Measurements from ENCODE around the gene ZBTB44. TPM values are rescaled to one million over a fixed set of nuclear protein-coding genes. Genes with fewer than 3 reads are reported as not detected.
"Not testable (repeated sequence)": the region's sequence is repeated elsewhere in the genome, so short reads cannot be mapped to it uniquely, and the experiment has no call there.

ZBTB44 gene
- polyA plus RNA-seq, 3 donors: 7.1 to 19.0 (median 8.8) TPM

GRCh38 chr11:130263351-130263750 is 51.4 kb downstream of the ZBTB44 start:
- 81 to 89% (median 88%) methylated on average over 5 of the region's 5 CpGs for WGBS, 3 donors

GRCh38 chr11:130262424-130262823 is 52.3 kb downstream of the ZBTB44 start:
- WGBS, 3 donors: 63 to 88% (median 84%) methylated on average over 4 of the region's 4 CpGs
- H3K27ac ChIP-seq (ENCODE audit: low read depth, low read length): no peak overlapping the region

More at GRCh38 chr11:130263351-130263750, 51.4 kb downstream of the ZBTB44 start:
- H3K27ac ChIP-seq (ENCODE audit: low read depth, low read length): no peak overlapping the region

GRCh38 chr11:130261571-130261970 is 53.1 kb downstream of the ZBTB44 start:
- WGBS, 3 donors: 83 to 89% (median 85%) methylated on average over 5 of the region's 5 CpGs

DNA sequence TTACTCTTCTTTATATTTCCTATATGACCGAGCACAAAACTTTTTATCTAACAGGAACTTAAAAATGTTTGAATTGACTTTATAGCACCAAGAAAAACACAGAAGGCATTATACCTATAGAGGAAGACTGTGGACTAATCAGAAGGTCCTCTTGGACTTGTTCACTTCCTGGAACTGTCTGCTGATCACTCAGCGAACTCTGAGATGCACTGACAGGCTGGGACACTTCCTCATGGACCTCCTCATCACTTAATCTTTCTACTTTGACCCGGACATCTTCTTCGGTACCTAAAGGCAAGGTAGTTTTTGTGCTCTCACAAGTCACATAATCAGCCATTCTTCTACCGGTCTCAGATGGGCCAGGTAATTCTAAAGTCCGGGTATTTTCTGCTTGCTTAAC is 54.0 kb downstream of the ZBTB44 start:
- H3K27ac ChIP-seq (ENCODE audit: low read depth, low read length): no peak overlapping the region
- 93 to 94% (median 94%) methylated on average over 6 of the region's 6 CpGs for WGBS, 3 donors

More at GRCh38 chr11:130261571-130261970, 53.1 kb downstream of the ZBTB44 start:
- no peak overlapping the region for H3K27ac ChIP-seq (ENCODE audit: low read depth, low read length)

GRCh38 chr11:130260080-130260627 is 54.6 kb downstream of the ZBTB44 start:
- 98 to 100% (median 98%) methylated on average over 2 of the region's 2 CpGs for WGBS, 3 donors
- no peak overlapping the region for H3K27ac ChIP-seq (ENCODE audit: low read depth, low read length)

DNA sequence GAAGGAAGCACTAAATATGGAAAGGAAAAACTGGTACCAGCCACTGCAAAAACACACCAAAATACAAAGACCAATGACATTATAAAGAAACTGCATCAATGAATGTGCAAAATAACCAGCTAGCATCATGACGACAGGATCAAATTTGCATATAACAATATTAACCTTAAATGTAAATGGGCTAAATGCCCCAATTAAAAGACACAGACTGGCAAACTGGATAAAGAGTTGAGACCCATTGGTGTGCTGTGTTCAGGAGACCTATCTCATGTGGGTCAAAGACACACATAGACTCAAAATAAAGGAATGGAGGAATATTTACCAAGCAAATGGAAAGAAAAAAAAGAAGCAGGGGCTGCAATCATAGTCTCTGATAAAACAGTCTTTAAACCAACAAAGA is 63.0 kb downstream of the ZBTB44 start:
- WGBS, 3 donors: 83 to 96% (median 91%) methylated on average over 1 of the region's 1 CpG
- H3K27ac ChIP-seq (ENCODE audit: low read depth, low read length): not testable (repeated sequence)

DNA sequence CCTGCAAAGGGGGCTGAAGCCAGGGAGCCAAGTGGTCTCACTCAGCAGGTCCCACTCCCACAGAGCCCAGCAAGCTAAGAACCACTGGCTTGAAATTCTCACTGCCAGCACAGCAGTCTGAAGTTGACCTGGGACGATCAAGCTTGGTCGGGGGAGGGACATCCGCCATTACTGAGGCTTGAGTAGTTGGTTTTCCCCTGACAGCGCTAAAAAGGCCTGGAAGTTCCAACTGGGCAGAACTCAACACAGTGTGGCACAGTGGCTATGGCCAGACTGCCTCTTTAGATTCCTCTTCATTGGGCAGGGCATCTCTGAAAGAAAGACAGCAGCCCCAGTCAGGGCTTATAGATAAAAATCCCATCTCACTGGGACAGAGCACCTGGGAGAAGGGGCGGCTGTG is 64.8 kb downstream of the ZBTB44 start:
- H3K27ac ChIP-seq (ENCODE audit: low read depth, low read length): not testable (repeated sequence)
- WGBS, 3 donors: 90 to 92% (median 92%) methylated on average over 5 of the region's 5 CpGs

GRCh38 chr11:130249371-130249770 is 65.3 kb downstream of the ZBTB44 start:
- WGBS, 3 donors: 89 to 95% (median 93%) methylated on average over 5 of the region's 5 CpGs
- no peak overlapping the region for H3K27ac ChIP-seq (ENCODE audit: low read depth, low read length)

DNA sequence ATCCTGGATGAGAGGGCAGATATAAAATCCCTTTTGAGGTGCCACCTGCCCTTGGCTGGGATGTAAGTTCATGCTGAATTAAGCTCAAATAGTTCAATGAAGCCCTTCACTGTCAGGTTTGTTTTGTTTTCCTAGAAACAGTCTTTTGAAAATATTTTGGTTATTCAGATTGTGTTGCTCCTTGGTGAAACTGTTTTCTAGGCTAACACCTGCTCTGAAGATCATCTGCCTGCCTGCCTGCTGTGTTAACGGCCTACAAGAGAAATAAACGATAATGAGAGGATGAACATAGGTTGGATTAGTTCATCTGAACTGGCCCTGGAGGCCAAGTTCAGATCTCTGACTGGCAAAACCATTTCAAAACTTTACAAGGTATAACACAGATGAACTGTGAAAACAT is 67.4 kb downstream of the ZBTB44 start:
- 93 to 96% (median 94%) methylated on average over 2 of the region's 2 CpGs for WGBS, 3 donors
- H3K27ac ChIP-seq (ENCODE audit: low read depth, low read length): no peak overlapping the region

- 75 to 86% (median 84%) methylated on average over 3 of the region's 3 CpGs for WGBS, 3 donors
Measured at GRCh38 chr11:130246738-130247137, 68.0 kb downstream of the ZBTB44 start.

GRCh38 chr11:130246270-130246669 is 68.4 kb downstream of the ZBTB44 start:
- WGBS, 3 donors: 56 to 74% (median 73%) methylated on average over 1 of the region's 1 CpG
- H3K27ac ChIP-seq (ENCODE audit: low read depth, low read length): no peak overlapping the region

More at GRCh38 chr11:130246738-130247137, 68.0 kb downstream of the ZBTB44 start:
- no peak overlapping the region for H3K27ac ChIP-seq (ENCODE audit: low read depth, low read length)

DNA sequence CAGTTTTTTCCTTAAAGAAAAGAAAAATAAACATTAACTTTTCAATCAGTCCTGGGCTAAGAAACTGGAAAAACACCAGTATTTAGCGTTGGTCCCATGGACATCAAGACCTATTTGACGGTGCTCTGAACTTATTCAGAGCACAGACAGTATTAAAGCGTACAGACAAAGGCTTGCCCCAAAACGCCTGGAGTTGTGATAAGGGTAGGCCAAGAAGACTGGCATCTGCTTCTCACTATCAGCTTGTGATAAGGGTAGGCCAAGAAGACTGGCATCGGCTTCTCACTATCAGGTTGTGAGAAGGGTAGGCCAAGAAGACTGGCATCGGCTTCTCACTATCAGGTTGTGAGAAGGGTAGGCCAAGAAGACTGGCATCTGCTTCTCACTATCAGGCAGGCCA is 69.3 kb downstream of the ZBTB44 start:
- 62 to 93% (median 88%) methylated on average over 6 of the region's 6 CpGs for WGBS, 3 donors
- H3K27ac ChIP-seq (ENCODE audit: low read depth, low read length): not testable (repeated sequence)

DNA sequence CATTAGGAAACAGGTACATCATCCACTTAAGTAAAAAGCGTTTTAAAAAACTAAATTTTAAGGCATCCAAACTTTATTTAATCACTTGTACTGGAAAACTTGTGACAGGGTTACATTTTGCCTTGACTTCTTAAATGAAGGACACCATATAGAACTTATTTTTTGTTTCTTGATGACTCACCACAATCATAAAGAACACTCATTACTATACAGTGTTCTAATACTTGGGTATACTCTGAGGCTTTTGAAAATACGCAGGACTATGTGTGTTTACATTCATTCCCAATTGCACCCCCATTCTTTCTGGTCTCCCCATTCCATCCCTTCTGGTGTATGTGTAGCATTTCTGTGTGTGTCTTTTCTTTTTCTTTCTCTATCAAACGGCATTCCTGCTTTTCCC is 69.9 kb downstream of the ZBTB44 start:
- 95 to 97% (median 96%) methylated on average over 3 of the region's 3 CpGs for WGBS, 3 donors
- no peak overlapping the region for H3K27ac ChIP-seq (ENCODE audit: low read depth, low read length)

- no peak overlapping the region for H3K27ac ChIP-seq (ENCODE audit: low read depth, low read length)
Measured at GRCh38 chr11:130243816-130244215, 70.9 kb downstream of the ZBTB44 start.

GRCh38 chr11:130241713-130242112 is 73.0 kb downstream of the ZBTB44 start:
- no peak overlapping the region for H3K27ac ChIP-seq (ENCODE audit: low read depth, low read length)
- 69 to 95% (median 94%) methylated on average over 2 of the region's 2 CpGs for WGBS, 3 donors

More at GRCh38 chr11:130243816-130244215, 70.9 kb downstream of the ZBTB44 start:
- 47 to 75% (median 52%) methylated on average over 2 of the region's 2 CpGs for WGBS, 3 donors

- no peak overlapping the region for H3K27ac ChIP-seq (ENCODE audit: low read depth, low read length)
- 87 to 90% (median 89%) methylated on average over 6 of the region's 6 CpGs for WGBS, 3 donors
Measured at GRCh38 chr11:130237282-130238006, 77.3 kb downstream of the ZBTB44 start.

DNA sequence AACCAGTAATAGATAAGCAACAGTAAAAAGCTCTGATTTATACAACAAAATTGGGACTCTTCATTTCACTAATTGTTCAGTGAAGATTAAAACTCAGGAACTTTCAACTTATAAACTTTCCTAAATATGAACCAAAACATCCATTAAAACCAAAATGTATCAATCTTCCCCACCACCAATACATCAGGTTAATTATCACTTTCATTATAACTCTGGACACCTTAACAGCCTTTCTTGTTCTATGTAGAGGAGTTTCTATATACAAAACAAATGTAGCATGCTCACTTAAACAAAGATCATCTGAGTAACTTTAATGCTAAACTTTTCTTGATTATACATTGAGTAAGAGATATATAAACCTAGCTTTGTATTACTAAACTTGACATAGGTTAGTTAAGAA is 80.4 kb downstream of the ZBTB44 start:
- H3K27ac ChIP-seq (ENCODE audit: low read depth, low read length): no peak overlapping the region

DNA sequence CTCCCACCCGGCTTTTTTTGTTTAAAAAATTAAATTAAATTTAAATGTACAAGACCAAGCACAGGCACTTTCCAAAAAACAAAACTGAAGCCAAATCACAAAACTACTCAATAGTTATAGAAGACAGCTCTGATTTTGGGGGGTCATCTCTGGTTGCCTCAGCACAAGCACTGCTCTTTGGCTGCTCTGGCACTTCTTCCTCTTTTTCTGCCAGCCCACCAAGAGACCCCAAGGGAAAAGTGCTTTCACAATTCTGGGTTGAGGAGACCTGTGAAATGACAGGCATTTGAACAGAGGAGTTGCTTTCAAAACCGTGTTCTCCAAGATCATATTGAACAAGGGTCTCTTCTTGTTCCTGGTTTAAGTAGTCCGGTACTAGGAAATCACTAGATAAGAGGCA is 80.8 kb downstream of the ZBTB44 start:
- 65 to 99% (median 76%) methylated on average over 3 of the region's 3 CpGs for WGBS, 3 donors

GRCh38 chr11:130233486-130233885 is 81.2 kb downstream of the ZBTB44 start:
- H3K27ac ChIP-seq (ENCODE audit: low read depth, low read length): not testable (repeated sequence)

More for the DNA sequence above, 80.8 kb downstream of the ZBTB44 start:
- not testable (repeated sequence) for H3K27ac ChIP-seq (ENCODE audit: low read depth, low read length)

DNA sequence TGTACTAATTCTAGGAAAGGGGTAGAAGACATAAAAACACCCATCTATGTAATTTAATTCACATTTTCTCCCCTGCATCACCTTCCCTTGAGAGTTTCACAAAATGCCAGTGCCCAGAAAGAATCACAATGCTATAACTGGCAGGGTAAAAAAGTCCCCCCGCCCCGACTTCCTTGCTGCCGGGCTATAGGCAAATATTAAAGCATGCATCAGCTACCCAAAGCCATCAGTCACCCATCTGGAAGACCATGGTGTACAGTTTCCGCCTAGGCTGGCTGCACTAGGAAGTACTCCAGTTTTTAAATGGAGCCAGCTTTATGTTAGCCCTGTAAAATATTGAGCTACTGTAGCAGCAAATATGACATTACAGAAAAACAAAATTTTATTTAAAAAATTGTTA is 87.3 kb downstream of the ZBTB44 start:
- H3K27ac ChIP-seq (ENCODE audit: low read depth, low read length): no peak overlapping the region
- 96 to 97% (median 97%) methylated on average over 4 of the region's 4 CpGs for WGBS, 3 donors
